H1 (cell line): Measurements from ENCODE around the gene SCAP. TPM values are rescaled to one million over a fixed set of nuclear protein-coding genes. Genes with fewer than 3 reads are reported as not detected.

Experiments
- CTCF ChIA-PET: fragments of 300-600 bp; sonication (Branson Sonifier 250); formaldehyde crosslinking; loops from one replicate; lab custom pipeline; 2021; ENCODE audit not compliant: partially characterized antibody; lab: Charles Lee
- POLR2A ChIA-PET: fragments of 300-600 bp; sonication (Branson Sonifier 250); formaldehyde crosslinking; loops from one replicate; lab custom pipeline; 2021; ENCODE audit warnings: inconsistent platforms; ENCODE audit not compliant: partially characterized antibody; lab: Charles Lee
- DNase-seq, 2 experiments: peaks; one replicate each; pipeline versions ENCODE4 v3.0.0 to v3.0.0-alpha.2; 2010 to 2022; ENCODE audit warnings: low spot score in 2 of 2, low read depth in 1 of 2, mixed read lengths in 1 of 2
- FAIRE-seq: peaks from 2 replicates; lab custom pipeline; 2011; peaks lifted over from hg19 to GRCh38; lab: Jason Lieb, UNC
- H2AFZ ChIP-seq: 2 replicates; pipeline ENCODE4 v1.8.1; 2012; ENCODE audit warnings: low read length, inconsistent platforms
- H2AK5ac ChIP-seq: 2 replicates; pipeline ENCODE4 v1.6.1; 2013; ENCODE audit warnings: low read depth, low read length
- H2BK120ac ChIP-seq: replicated peaks from 2 replicates; pipeline ENCODE3; 2013; ENCODE audit warnings: low read depth, low read length, inconsistent platforms
- H2BK12ac ChIP-seq: 2 replicates; pipeline ENCODE4 v1.6.1; 2013; ENCODE audit warnings: low read depth, low read length
- H2BK15ac ChIP-seq: 2 replicates; pipeline ENCODE4 v1.6.1; 2013; ENCODE audit warnings: low read length
- H2BK20ac ChIP-seq: 2 replicates; pipeline ENCODE4 v1.6.1; 2013; ENCODE audit warnings: low read length
- H2BK5ac ChIP-seq: 2 replicates; pipeline ENCODE4 v1.6.1; 2013; ENCODE audit warnings: low read depth, low read length
- H3K14ac ChIP-seq: 2 replicates; pipeline ENCODE4 v1.6.1; 2013; ENCODE audit warnings: inconsistent platforms; ENCODE audit not compliant: insufficient read length
- H3K18ac ChIP-seq: 2 replicates; pipeline ENCODE4 v1.6.1; 2013; ENCODE audit warnings: low read length; ENCODE audit errors: extremely low read depth
- H3K23ac ChIP-seq: 2 replicates; pipeline ENCODE4 v1.6.1; 2013; ENCODE audit warnings: inconsistent platforms; ENCODE audit not compliant: insufficient read length
- H3K23me2 ChIP-seq: 2 replicates; pipeline ENCODE4 v1.6.1; 2013; ENCODE audit warnings: low read depth, low read length
- H3K27ac ChIP-seq: 2 replicates; pipeline ENCODE4 v1.6.1; 2011; ENCODE audit warnings: low read depth, low read length, inconsistent platforms
- H3K27me3 ChIP-seq, 4 experiments: replicated peaks in 1 of 4; 1 replicate in 1 of 4; 2 replicates in 3 of 4; pipeline versions ENCODE4 v1.6.1 to v1.8.1; 2011 to 2013; ENCODE audit warnings: low read length in 3 of 4, mild to moderate bottlenecking in 3 of 4, inconsistent platforms in 2 of 4, mixed read lengths in 2 of 4, moderate library complexity in 1 of 4; ENCODE audit not compliant: control insufficient read depth in 3 of 4, insufficient read depth in 3 of 4; ENCODE audit errors: extremely low read depth in 1 of 4
- H3K36me3 ChIP-seq, 4 experiments: 2 replicates each; pipeline versions ENCODE4 v1.6.1 to v1.8.1; 2011 to 2013; ENCODE audit warnings: mild to moderate bottlenecking in 4 of 4, low read length in 3 of 4, moderate library complexity in 2 of 4, control low read depth in 1 of 4, inconsistent platforms in 1 of 4; ENCODE audit not compliant: insufficient read depth in 4 of 4, control insufficient read depth in 2 of 4
- H3K4ac ChIP-seq: replicated peaks from 2 replicates; pipeline ENCODE3; 2013; ENCODE audit warnings: low read length, low read depth, mixed read lengths, inconsistent platforms; ENCODE audit not compliant: insufficient read length
- H3K4me1 ChIP-seq, 4 experiments: replicated peaks in 1 of 4; 1 replicate in 1 of 4; 2 replicates in 3 of 4; pipeline versions ENCODE4 v1.6.1 to v1.8.1; 2011 to 2013; ENCODE audit warnings: low read length in 3 of 4, inconsistent platforms in 2 of 4, mixed read lengths in 1 of 4; ENCODE audit not compliant: insufficient read depth in 4 of 4, control insufficient read depth in 3 of 4
- H3K4me2 ChIP-seq, 2 experiments: 2 replicates each; pipeline versions ENCODE4 v1.6.1 to v1.8.1; 2011 to 2013; ENCODE audit warnings: low read depth in 2 of 2, low read length in 2 of 2, control low read depth in 1 of 2, inconsistent platforms in 1 of 2, mild to moderate bottlenecking in 1 of 2; ENCODE audit not compliant: insufficient read depth in 1 of 2
- H3K4me3 ChIP-seq, 4 experiments: fragments of 200-600, 300-600 bp in 1 of 4; sonication (generic), shearing (Covaris generic), sonication (Bioruptor Twin) in 1 of 4; 2 replicates each; pipeline versions ENCODE4 v1.5.1 to v1.8.1; 2011 to 2016; ENCODE audit warnings: low read length in 4 of 4, low read depth in 3 of 4, control low read depth in 2 of 4, inconsistent platforms in 2 of 4, mild to moderate bottlenecking in 2 of 4, mixed read lengths in 1 of 4, moderate library complexity in 1 of 4; ENCODE audit not compliant: insufficient read depth in 2 of 4; ENCODE audit errors: extremely low read depth in 1 of 4
- H3K56ac ChIP-seq: replicated peaks from 2 replicates; pipeline ENCODE3; 2013; ENCODE audit warnings: low read depth, mild to moderate bottlenecking, mixed read lengths, low read length, inconsistent platforms; ENCODE audit not compliant: insufficient read length
- H3K79me1 ChIP-seq: 2 replicates; pipeline ENCODE4 v1.6.1; 2013; ENCODE audit warnings: low read depth, low read length, control low read depth
- H3K79me2 ChIP-seq, 2 experiments: 2 replicates each; pipeline versions ENCODE4 v1.6.1 to v1.8.1; 2012 to 2013; ENCODE audit warnings: low read length in 2 of 2, mild to moderate bottlenecking in 2 of 2, inconsistent platforms in 1 of 2; ENCODE audit not compliant: insufficient read depth in 2 of 2, control insufficient read depth in 1 of 2
- H3K9ac ChIP-seq, 4 experiments: replicated peaks in 1 of 4; 1 replicate in 1 of 4; 2 replicates in 3 of 4; pipeline versions ENCODE4 v1.6.1 to v1.8.1; 2011 to 2013; ENCODE audit warnings: low read depth in 3 of 4, low read length in 3 of 4, control low read depth in 2 of 4, mild to moderate bottlenecking in 2 of 4, moderate library complexity in 2 of 4, inconsistent platforms in 1 of 4; ENCODE audit errors: extremely low read depth in 1 of 4
- H3K9me3 ChIP-seq, 2 experiments: 2 replicates each; pipeline versions ENCODE4 v1.6.1 to v1.8.1; 2012 to 2013; ENCODE audit warnings: mild to moderate bottlenecking in 2 of 2, moderate library complexity in 2 of 2, control low read depth in 1 of 2, inconsistent platforms in 1 of 2, low read depth in 1 of 2, low read length in 1 of 2, mixed read lengths in 1 of 2; ENCODE audit not compliant: insufficient read depth in 2 of 2
- H4K20me1 ChIP-seq, 2 experiments: replicated peaks in 1 of 2; 2 replicates each; pipeline versions ENCODE3 to v1.8.1; 2011 to 2013; ENCODE audit warnings: inconsistent platforms in 2 of 2, low read length in 2 of 2, mild to moderate bottlenecking in 1 of 2; ENCODE audit not compliant: insufficient read depth in 2 of 2, control insufficient read depth in 1 of 2
- H4K5ac ChIP-seq: 2 replicates; pipeline ENCODE4 v1.6.1; 2013; ENCODE audit warnings: low read length, low read depth, mixed read lengths, inconsistent platforms; ENCODE audit not compliant: insufficient read length
- H4K8ac ChIP-seq: 2 replicates; pipeline ENCODE4 v1.8.0; 2013; ENCODE audit warnings: mild to moderate bottlenecking, moderate library complexity, low read length, inconsistent platforms; ENCODE audit not compliant: insufficient read depth; ENCODE audit errors: extremely low read depth
- H4K91ac ChIP-seq: replicated peaks from 2 replicates; pipeline ENCODE3; 2013; ENCODE audit warnings: low read length, mixed read lengths, inconsistent platforms; ENCODE audit not compliant: insufficient read length
- FOSL1 ChIP-seq: IDR thresholded peaks from 2 replicates; pipeline ENCODE4 v1.6.1; 2011; ENCODE audit warnings: mild to moderate bottlenecking, low read depth, low read length, moderate library complexity; ENCODE audit not compliant: insufficient read depth
- HDAC6 ChIP-seq: IDR thresholded peaks from one replicate; pipeline ENCODE4 v1.7.1; 2012; ENCODE audit warnings: low read depth, mild to moderate bottlenecking, inconsistent platforms, low read length, moderate library complexity
- KDM1A ChIP-seq: fragments of 200-600, 300-600 bp; sonication (generic); IDR thresholded peaks from 2 replicates; pipeline ENCODE4 v1.7.1; 2016; ENCODE audit warnings: mild to moderate bottlenecking, low read length, borderline replicate concordance
- POU5F1 ChIP-seq: IDR thresholded peaks from 2 replicates; pipeline ENCODE4 v1.6.1; 2011; ENCODE audit warnings: low read depth, mild to moderate bottlenecking, low read length, moderate library complexity
- RFX5 ChIP-seq: IDR thresholded peaks from 2 replicates; pipeline ENCODE4 v1.6.1; 2011; ENCODE audit warnings: low read depth, low read length, improper control_type of control experiment, borderline replicate concordance
- RXRA ChIP-seq: IDR thresholded peaks from 2 replicates; pipeline ENCODE4 v1.6.1; 2011; ENCODE audit warnings: low read depth, mild to moderate bottlenecking, low read length, moderate library complexity; ENCODE audit not compliant: insufficient read depth
- SP1 ChIP-seq: IDR thresholded peaks from 2 replicates; pipeline ENCODE4 v1.6.1; 2011; ENCODE audit warnings: low read depth, low read length
- TAF1 ChIP-seq: IDR thresholded peaks from 2 replicates; pipeline ENCODE4 v1.6.1; 2011; ENCODE audit warnings: mild to moderate bottlenecking, low read depth, low read length
- YY1 ChIP-seq: IDR thresholded peaks from 2 replicates; pipeline ENCODE4 v1.6.1; 2011; ENCODE audit warnings: low read depth, mild to moderate bottlenecking, low read length
- WGBS, 2 experiments: shearing (Covaris generic) in 1 of 2; methylation state at CpG; one replicate each; pipeline versions ENCODE4 v1.1.6 to v1.1.7; 2013 to 2015; ENCODE audit warnings: low lambda C conversion rate in 2 of 2, mixed read lengths in 2 of 2, inconsistent platforms in 1 of 2, low coverage in 1 of 2, missing lambda C conversion rate in 1 of 2; ENCODE audit not compliant: insufficient replicate concordance in 2 of 2, insufficient coverage in 1 of 2, insufficient read length in 1 of 2; ENCODE audit errors: extremely low coverage in 1 of 2, missing lambda C conversion rate in 1 of 2; 5-methylcytosine and 5-hydroxymethylcytosine counted together
- polyA plus RNA-seq, 7 experiments: library from polyadenylated mRNA; depleted of rRNA in 3 of 7; stranded (reverse) in 5 of 7; unstranded in 2 of 7; fragments of >200 nt in 5 of 7; fragments of 200-250 nt in 2 of 7; gene quantifications; 1 replicate in 5 of 7; 2 replicates in 1 of 7; 4 replicates in 1 of 7; pipeline versions ENCODE4 v1.2.1 to v1.2.3, GENCODE V29; 2011 to 2013; ENCODE audit warnings: missing spikeins in 2 of 7, mixed read lengths in 2 of 7
- total RNA-seq: library from RNA; stranded (reverse); fragmentation: NEBNext Ultra II Directional; extraction: Animal tissue kit (Norgen Biotek cat#: 25700); gene quantifications from 2 replicates; pipeline ENCODE4 v1.2.1, GENCODE V29; 2021
- TF ChIP-seq, protein P1 (sequence below): IDR thresholded peaks from 2 replicates; pipeline ENCODE4 v1.6.1; 2011; ENCODE audit warnings: low read length, improper control_type of control experiment
- TF ChIP-seq, protein P2 (sequence below): IDR thresholded peaks from 2 replicates; pipeline ENCODE4 v1.6.1; 2012; ENCODE audit warnings: low read length, inconsistent platforms

SCAP gene
- total and polyA plus RNA-seq, 2 of the 8 experiments (the other 6 are each of a cell fraction or from before 2014, with no cell fraction given), result 74.0 to 114 TPM

DNA sequence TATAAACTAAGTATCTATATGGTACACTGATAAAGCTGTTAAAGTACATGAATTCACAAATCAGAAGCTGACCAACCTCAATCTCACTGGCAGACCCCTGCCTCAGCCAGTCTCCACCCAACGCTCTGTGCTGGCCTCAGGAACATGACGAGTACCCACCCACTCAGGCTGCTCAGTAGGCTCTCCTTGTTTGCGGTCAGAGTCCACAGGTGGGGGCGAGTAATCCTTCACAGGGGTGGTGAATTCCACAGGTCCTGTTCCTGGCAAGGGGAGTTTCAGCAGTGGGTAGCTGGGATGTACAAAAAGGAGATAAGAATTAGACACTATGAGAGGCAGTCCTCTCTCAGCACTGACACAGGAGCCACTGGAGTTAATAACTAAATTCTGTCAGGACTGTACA is 40.9 kb downstream of the SCAP start:
- Histone ChIP-seq H2BK12ac (no peak overlapping the region), H2BK20ac (no peak overlapping the region), H3K56ac (no peak overlapping the region), H3K4ac (no peak overlapping the region), H2BK15ac (no peak overlapping the region), H3K4me2 (no peak overlapping the region), H4K20me1 (peaks cover 3 to 4% of the 10 kb centered on the region in 2 experiments), H3K4me3 (no peak overlapping the region), H3K4me1 (peaks cover 0 to 3% (median 0%) of the 10 kb centered on the region in 4 experiments; a peak in 1 of 7 replicates), H4K8ac (no peak overlapping the region), H3K23ac (no peak overlapping the region), H3K79me2 (peaks cover 0 to 6% of the 10 kb centered on the region in 2 experiments; a peak in 1 of 4 replicates), H2BK120ac (no peak overlapping the region), H4K5ac (no peak overlapping the region), H2BK5ac (no peak overlapping the region), H3K18ac (no peak overlapping the region), H3K9me3 (no peaks in the 10 kb centered on the region), H2AK5ac (no peak overlapping the region), H3K27ac (no peak overlapping the region), H3K36me3 (peaks cover 2 to 36% (median 29%) of the 10 kb centered on the region in 4 experiments; a peak in 7 of 8 replicates), H4K91ac (no peak overlapping the region), H3K23me2 (no peaks in the 10 kb centered on the region), H3K14ac (no peak overlapping the region), H2AFZ (no peak overlapping the region), H3K9ac (no peak overlapping the region), H3K79me1 (peaks cover 5% of the 10 kb centered on the region; the same call in 1 of the 2 replicates), H3K27me3 (no peaks in the 10 kb centered on the region)
- ChIA-PET POLR2A (no interaction called here), CTCF (interaction anchor here (0.6 to 8.5 kb wide), 4 partner anchors 13 to 52 kb away, joined by 3 to 66 read pairs (median 4); no protein-coding TSS in a partner anchor)
- 93% methylated on average over 4 of the region's 4 CpGs; no CpG with 5 or more reads in 1 of the 2 experiments for whole genome bisulfite sequencing, 2 experiments
- no peak for DNase-seq
- FAIRE-seq, result no peak
- TF ChIP-seq, protein P1, sequence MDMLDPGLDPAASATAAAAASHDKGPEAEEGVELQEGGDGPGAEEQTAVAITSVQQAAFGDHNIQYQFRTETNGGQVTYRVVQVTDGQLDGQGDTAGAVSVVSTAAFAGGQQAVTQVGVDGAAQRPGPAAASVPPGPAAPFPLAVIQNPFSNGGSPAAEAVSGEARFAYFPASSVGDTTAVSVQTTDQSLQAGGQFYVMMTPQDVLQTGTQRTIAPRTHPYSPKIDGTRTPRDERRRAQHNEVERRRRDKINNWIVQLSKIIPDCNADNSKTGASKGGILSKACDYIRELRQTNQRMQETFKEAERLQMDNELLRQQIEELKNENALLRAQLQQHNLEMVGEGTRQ, result no peak
- TF ChIP-seq KDM1A, result no peak
- no peak for TF ChIP-seq YY1
- no peak for TF ChIP-seq FOSL1
- TF ChIP-seq HDAC6, result no peak
- no peak for TF ChIP-seq RXRA
- TF ChIP-seq POU5F1, result no peak
- no peak for TF ChIP-seq TAF1
- TF ChIP-seq RFX5, result no peak
- TF ChIP-seq SP1, result no peak
- TF ChIP-seq, protein P2, sequence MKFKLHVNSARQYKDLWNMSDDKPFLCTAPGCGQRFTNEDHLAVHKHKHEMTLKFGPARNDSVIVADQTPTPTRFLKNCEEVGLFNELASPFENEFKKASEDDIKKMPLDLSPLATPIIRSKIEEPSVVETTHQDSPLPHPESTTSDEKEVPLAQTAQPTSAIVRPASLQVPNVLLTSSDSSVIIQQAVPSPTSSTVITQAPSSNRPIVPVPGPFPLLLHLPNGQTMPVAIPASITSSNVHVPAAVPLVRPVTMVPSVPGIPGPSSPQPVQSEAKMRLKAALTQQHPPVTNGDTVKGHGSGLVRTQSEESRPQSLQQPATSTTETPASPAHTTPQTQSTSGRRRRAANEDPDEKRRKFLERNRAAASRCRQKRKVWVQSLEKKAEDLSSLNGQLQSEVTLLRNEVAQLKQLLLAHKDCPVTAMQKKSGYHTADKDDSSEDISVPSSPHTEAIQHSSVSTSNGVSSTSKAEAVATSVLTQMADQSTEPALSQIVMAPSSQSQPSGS, result no peak
